Forelimb muscle (tissue), 1 donor: ENCODE data around the gene USP54. TPM values are rescaled to one million over a fixed set of nuclear protein-coding genes. Genes with fewer than 3 reads are reported as not detected.

Experiments used
- DNase-seq: peaks from one replicate; pipeline ENCODE4 v3.0.0-alpha.2; 2013; ENCODE audit warnings: low read depth
- polyA plus RNA-seq: library from polyadenylated mRNA; unstranded; fragments of 120-200 nt; gene quantifications from one replicate; pipeline ENCODE4 v1.2.1, GENCODE V29; 2013; ENCODE audit not compliant: insufficient read length

Gene USP54
- polyA plus RNA-seq, 1 donor = 17.6 TPM

DNA sequence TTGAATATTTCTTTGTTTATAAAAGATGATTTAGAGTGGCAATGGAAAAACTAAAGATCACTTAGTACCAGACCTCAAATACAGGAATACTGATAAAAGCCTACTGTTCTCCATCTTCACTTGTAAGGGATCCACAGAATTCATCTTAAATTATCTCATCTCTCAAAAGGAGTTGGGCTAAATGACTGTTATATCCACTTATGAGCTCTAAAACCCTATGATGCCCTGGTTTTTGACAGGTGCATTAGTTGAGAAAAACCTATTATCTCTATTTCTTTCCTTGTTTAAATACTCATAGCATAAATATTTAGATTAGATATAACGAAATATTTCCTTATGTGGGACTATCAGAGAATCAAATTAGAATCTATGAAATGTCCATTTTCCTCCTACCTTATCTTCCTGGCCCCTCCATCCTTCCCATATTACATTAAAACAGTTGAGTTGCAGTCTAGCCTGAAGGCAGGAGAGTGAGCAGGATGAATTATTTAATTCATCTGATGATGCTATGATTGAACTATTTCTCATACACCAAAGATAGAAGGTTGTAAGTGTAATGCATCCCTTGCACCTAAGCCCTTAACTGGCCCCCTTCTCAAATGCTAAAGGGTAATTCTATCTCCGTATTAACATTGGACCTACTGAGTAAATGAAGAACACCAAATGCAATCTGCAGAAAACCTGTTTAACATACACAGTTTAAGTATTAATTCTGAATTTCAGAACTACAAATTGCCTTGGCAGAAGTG, 125.0 kb downstream of the USP54 start:
- DNase-seq = no peak

DNA sequence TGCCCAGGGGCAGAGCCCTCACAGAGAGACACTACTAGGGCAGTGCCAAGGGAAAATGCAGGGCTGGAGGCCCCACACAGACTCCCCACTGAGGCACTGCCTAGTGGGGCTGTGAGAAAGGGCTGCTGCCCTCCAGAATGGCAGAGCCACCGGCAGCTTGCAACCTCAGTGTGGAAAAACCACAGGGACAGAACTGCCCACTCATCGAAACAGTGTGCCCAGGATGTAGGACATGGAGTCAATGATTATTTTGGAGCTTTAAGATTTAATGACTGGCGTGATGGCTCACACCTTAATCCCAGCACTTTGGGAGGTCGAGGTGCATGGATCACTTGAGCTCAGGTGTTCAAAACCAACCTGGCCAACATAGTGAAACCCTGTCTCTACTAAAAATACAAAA, 130.2 kb downstream of the USP54 start:
- no peak for DNase-seq

DNA sequence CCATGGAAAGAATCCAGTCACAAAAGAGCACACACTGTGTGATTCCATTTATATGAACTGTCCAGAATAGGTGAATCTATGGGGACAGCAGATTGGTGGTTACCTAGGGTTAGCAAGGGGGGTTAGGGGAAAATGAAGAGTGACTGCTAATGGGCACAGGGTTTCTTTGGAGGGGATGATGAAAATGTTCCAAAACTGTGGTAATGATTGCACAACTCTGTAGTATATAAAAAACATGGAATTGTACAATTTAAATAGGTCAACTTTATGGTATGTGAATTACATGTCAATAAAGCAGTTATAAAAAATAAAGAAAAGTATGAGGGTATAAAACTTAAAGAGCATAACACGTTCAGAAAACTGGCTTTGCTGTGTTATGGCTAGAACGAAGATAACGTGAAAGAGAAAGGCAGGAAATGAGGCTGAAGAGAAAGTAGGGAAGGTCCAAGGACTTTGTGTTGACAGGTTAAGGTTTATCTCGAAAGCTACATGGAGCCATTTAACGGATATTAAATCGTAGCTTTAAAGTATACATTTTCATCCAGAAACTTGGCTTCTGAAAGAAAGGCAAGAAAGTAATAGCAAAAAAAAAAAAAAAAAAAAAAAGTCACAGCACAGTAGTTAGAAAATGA, 131.3 kb downstream of the USP54 start:
- DNase-seq = no peak

DNA sequence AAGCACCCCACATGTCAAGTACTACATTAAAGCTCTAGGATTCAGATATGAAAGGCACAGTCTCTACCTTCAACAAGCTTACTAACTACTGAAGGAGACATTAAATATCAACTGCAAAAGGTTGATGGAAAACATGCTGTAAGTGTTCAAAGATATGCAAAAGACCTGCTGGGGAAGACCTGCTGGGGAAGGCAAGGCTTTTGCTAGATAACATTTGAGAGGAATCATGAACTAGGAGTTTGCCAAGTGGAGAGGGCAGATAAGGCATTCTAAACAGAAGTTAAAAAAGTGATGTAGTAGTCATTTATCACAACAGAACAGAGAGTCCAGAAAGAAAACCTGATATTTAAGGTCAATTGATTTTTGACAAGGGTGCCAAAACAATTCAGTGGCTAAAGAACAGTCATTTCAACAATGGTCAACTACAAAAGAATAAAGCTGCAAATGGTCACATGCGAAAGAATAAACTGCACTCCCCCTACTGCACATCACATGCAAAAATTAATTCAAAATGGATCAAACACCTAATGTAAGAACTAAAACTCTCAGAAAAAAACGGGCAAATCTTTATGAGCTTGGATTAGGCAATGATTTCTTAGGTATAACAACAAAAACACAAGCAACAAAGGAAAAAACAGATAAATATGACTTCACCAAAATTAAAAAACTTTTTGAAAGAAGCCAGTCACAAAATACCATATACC, 134.8 kb downstream of the USP54 start:
- DNase-seq = no peak

DNA sequence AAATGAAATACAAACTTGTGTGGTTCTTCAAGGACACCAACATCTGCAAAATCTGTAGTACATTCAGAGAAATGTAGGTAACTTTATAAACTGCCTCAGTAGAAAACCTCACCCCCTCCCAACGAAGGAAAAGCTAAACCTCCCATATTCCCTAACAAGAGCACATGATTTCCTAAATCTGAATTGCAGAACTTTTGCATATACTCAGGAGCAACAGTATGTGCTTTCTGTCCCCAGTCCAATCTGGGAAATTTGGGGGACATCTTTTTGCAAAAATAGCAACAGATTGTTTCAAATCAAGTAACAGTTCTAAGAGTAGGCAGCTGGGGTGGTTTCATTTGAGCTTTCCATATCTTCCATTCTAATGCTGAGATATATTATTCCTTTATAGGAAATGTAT, 142.0 kb downstream of the USP54 start:
- DNase-seq = no peak

DNA sequence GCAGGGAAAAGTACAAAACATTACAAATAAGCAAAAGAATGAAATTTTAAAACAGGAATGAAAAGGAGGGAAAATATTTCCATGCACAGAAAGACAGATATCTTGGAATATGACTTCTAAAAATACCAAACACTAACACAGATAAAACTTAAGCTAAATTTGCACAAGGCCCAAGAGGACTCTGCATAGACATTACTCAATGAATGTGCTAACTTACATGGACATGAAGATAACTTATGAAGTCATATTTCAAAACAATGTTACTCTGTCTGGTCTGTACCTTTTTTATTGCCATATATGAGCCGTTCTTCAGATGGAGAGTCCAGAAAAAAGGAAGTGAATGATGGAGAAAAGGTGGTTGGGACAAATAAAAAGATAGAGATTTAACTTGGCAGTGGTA, 142.8 kb downstream of the USP54 start:
- no peak for DNase-seq

Other genes starting within 250 kb of the USP54 start
- 2.3 TPM for gene CFAP70, start 232.5 kb downstream of the USP54 start, polyA plus RNA-seq
- 57.9 TPM for gene ANXA7, start 177.3 kb downstream of the USP54 start, polyA plus RNA-seq
- 62.6 TPM for gene MSS51, start 157.8 kb downstream of the USP54 start, polyA plus RNA-seq
- 176 TPM for gene PPP3CB, start 95.3 kb downstream of the USP54 start, polyA plus RNA-seq
- 711 TPM for gene MYOZ1, start 50.1 kb upstream of the USP54 start, polyA plus RNA-seq
- 260 TPM for gene SYNPO2L, start 64.7 kb upstream of the USP54 start, polyA plus RNA-seq
- gene AGAP5, start 106.8 kb upstream of the USP54 start, polyA plus RNA-seq = 15.1 TPM
- gene SEC24C, start 153.0 kb upstream of the USP54 start, polyA plus RNA-seq = 49.9 TPM
- 30.5 TPM for gene CHCHD1, start 190.7 kb upstream of the USP54 start, polyA plus RNA-seq
- 65.4 TPM for gene ZSWIM8, start 194.3 kb upstream of the USP54 start, polyA plus RNA-seq
- 18.0 TPM for gene NDST2, start 220.3 kb upstream of the USP54 start, polyA plus RNA-seq